Left hindlimb (tissue), 1 donor: ENCODE data around the gene CRTC3.
A peak's percentile ranks its signal among the peaks of the same experiment; 100 is the strongest.
"Not testable (repeated sequence)": the region's sequence is repeated elsewhere in the genome, so short reads cannot be mapped to it uniquely, and the experiment has no call there.

ENCODE experiments used
- DNase-seq: peaks from one replicate; pipeline ENCODE4 v3.0.0-alpha.2; 2018

Gene CRTC3

DNA sequence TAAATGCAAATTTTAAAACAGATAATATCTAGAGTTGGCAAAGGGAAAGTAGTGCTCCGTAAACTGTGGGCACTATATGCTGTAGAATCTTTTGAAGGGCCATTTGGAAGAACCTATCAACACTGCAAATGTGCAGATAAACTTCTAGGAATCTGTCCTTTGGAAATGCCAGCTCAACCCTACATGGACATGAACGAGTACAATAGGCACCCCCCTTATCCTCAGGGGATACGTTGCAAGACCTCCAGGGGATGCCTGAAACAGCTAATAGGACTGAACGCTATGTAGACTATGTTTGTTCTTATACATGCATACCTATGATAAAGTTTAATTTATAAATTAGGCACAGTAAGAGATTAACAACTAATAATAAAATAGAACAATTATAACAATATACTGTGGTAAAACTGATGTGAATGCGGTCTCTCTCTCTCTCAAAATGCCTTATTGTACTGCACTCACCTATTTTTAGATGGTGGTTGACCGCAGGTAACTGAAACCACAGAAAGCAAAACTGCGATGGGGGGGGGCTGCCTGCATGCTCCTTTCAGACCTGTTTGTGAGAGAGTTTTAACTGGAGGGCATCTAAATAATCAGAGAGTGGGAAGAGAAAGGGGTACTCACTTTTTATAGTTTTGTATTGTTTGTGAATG lies 127.9 kb downstream of the CRTC3 start:
- not testable (repeated sequence) for DNase-seq

DNA sequence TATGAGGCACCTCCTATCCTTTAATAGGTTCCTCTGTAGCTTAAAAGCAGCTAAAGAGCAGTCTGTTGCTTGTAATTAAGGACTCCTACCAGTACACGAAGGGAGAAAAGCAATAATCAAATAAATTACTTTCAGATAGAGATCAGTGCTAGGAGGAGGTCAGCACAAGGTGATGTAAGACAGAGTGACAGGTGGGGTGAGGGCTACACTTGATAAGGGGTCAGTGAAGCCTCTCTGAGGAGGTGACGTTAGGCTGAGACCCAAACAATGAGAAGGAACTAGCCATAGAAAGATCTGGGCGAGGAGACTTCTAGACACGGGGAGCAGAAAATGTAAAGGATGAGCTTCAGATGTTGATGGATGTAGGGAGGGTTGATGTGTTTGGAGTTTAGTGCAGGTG lies 129.8 kb downstream of the CRTC3 start:
- DNase-seq: no peak

DNA sequence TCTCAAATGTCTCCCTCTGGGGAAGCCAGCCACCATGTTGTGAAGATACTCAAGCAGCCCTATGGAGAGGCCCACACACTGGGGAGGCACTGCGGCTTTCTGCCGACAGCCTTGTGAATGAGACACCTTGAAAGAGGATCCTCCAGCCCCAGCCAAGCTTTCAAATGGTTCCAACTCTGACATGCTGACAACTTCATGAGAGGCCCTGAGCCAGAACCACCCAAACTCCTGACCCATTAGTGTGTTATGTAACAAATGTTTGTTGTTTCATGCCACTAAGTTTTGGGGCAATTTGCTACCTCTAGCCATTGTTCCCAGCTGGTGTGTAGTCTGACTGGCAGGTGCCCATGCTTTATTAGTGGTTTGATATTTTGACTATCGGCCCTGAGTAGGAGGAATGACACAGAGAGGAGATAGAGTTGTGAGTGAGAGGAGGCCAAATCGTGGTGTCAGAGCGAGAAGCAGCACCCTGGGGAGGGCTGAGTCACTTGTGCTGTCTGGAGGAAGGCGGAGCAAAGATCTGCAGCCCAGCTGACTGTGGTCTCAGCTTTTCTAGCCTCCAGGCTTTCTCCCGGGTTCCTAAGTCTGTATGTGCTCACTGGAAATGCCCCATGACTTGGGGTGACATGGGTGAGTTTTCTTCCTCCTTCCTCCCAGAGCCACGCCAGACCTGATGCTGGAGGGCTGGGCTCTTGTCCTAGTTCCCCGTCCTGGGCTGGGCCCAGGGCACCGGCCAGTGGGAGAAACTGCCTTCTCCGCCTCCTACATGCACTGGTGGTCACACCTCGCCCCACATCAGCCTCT lies 130.7 kb downstream of the CRTC3 start:
- peak; percentile 42 for DNase-seq

DNA sequence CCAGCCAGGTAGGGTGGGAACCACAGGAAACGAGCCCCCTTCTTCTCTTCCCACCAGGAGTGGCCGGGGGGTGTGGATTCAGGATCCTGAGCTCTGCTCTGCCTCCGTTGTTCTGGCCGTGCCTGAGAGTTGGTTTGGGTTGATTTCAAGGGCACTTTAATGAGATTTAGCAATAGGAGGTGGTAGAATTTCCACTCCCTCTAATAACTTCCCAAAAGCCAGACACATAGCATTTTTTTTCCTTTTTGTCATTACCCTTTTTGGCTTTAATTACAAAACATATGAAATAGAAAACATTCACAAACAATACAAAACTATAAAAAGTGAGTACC lies 131.2 kb downstream of the CRTC3 start:
- not testable (repeated sequence) for DNase-seq

DNA sequence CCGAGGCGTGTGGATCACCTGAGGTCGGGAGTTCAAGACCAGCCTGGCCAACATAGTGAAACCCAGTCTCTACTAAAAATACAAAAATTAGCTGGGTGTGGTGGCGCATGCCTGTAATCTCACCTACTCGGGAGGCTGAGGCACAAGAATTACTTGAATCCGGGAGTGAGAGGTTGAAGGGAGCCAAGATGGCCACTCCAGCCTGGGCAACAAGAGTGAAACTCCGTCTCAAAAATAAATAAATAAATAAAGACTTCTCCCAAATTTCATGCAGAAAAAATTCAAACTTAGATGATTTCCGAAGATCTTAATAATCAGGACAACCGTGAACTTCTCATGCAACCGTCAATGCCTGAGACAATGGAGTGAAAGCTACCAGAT lies 134.3 kb downstream of the CRTC3 start:
- not testable (repeated sequence) for DNase-seq

DNA sequence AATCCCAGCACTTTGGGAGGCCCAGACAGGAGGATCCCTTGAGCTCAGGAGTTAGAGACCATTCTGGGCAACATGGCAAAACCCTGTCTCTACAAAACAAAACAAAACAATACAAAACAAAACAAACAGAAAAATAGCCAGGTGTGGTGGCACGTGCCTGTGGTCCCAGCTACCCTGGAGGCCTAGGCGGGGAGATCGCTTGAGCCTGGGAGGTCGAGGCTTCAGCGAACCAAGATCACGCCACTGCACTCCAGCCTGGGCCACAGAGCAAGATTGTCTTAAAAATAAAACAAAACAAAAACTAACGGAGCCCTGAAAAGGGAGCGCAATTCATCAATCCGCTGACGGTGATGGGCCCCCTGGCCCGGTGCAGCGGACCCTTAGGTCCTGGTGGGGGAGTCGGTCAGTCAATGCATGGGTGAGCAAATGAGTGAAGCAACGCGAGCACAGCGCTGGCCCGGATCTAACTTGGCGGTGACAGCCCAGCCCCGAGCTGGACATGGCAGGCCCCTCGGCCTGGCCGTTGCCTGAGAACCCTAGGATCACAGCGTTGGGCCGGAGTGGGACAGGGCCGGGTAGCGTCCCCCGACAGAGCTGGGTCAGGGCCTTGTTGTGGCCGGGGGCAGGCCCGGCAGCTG lies 135.0 kb downstream of the CRTC3 start:
- peak; percentile 66 for DNase-seq

DNA sequence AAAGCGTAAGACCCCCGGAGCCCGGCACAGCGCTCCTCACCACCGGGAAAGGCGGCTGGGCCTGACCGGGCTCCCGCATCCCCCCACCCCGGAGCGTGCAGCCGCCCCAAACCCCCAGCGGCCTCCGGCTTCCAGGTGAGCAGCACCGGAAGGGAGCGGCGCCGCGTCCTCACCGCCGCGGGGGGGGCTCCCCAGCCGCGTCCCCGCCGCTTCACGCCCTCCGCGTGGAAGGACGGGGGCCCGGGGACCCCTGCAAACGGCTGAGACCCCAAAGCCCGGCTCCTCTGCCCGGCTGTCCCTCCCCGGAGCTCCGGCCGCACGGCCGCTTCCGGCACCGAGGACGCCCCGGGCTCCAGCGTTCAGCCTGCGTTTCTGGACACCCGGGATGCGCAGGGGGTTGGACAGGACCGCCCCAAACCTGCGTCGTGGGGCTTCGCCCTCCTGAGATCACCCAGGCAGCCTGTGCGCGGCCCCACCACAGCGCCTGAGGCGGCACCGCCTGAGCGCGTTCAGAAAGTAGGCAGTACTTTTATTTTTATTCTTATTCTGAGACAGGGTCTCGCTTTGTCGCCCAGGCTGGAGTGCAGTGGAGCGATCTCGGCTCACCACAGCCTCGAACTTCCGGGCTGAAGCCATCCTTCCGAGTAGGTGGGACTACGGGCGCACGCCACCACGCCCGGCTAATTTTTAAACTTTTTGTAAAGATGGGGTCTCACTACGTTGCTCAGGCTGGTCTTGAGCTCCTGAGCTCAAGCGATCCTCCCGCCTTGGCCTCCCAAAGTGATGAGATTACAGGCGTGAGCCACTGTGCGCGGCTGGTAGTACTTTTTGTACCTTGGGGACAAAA lies 135.8 kb downstream of the CRTC3 start:
- DNase-seq: peak; percentile 82

DNA sequence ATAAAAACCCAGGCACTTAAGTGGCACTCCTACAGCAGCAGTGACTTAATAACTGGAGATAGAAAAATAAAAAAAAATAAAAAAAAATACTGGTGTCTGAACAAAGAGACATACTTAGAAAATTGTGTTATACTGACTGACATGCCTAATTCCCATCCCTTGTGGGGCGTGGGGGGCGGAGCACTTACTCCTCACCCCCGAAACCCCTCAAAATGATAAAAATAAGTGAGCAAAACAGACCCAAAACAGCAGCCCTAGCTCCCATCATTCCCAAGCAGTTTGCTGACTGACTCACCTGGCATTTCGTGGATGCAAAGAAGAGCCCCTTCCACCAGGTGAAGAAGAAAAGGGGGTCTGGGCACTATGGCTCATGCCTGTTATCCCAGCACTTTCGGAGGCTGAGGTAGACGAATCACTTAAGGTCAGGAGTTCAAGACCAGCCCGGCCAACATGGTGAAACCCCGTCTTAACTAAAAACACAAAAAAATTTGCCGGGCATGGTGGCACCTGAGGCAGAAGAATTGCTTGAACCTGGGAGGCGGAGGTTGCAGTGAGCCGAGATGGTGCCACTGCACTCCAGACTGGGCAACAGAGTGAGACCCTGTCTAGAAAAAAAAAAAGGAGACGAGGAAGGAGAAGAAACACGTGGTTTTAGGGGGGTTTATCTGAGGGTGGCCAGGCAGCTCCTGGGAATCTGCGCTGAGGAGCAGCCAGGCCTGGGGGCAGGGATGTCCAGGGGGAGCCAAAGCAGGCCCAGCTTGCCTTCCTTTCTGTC lies 136.6 kb downstream of the CRTC3 start:
- no peak for DNase-seq

DNA sequence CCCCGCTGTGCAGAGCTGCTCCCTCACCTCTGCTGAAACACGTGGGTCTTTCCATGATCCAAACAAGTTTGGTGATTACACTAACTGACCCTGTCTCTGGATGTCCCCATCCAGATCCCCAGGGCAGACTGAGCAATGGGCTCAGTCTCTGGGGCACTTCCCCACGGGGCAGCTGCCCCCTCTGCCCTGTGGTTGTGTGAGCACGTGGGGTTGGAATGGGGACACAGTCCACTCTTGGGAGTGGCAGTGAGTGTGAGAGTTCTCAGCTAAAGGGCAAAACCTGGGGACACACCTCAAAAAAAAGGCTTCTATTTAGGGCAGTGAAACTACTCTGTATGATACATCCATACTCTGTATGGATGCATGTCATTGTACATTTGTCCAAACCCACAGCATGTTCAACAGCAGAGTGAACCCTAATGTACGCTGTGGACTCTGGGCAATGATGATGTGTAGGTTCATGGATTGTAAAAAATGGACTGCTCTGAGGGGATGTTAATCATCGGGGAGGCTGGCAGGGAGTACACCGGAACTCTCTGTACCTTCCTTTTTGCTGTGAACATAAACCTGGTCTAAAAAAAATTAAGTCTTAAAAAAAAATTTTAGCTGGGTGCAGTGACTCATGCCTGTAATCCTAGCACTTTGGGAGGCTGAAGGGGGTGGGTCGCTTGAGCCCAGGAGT lies 137.5 kb downstream of the CRTC3 start:
- DNase-seq: no peak

DNA sequence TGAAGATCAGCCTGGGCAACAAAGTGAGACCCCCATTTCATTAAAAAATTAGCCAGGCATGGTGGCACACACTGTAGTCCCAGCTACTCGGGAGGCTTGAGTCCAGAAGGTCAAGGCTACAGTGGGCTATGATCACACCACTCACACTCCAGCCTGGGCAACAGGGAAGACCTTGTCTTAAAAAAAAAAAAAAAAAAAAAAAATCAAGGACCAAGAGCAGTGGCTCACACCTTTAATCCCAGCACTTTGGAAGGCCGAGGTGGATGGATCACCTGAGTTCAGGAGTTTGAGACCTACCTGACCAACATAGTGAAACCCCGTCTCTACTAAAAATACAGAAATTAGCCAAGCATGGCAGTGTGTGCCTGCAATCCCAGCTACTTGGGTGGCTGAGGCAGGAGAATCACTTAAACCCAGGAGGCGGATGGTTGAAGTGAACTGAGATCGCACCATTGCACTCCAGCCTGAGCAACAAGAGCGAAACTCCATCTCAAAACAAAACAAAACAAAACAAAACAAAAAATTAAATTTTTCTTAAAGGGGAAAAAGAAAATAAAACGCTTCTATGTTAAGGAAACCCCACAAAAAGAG lies 138.1 kb downstream of the CRTC3 start:
- DNase-seq: not testable (repeated sequence)

DNA sequence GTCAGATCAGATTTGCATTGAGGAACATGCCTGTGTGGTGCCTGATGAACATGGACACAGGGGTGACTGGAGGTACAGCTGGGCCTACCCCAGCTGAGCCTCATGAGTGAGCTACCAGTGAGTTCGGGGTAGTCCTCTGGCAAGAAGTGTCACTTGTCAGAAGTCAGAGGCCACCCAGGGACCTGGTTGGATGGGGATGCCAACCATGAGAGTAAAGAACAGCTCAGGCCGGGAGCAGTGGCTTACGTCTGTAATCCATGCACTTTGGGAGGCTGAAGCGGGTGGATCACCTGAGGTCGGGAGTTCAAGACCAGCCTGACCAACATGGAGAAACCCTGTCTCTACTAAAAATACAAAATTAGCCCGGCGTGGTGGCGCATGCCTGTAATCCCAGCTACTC lies 140.9 kb downstream of the CRTC3 start:
- DNase-seq: not testable (repeated sequence)

DNA sequence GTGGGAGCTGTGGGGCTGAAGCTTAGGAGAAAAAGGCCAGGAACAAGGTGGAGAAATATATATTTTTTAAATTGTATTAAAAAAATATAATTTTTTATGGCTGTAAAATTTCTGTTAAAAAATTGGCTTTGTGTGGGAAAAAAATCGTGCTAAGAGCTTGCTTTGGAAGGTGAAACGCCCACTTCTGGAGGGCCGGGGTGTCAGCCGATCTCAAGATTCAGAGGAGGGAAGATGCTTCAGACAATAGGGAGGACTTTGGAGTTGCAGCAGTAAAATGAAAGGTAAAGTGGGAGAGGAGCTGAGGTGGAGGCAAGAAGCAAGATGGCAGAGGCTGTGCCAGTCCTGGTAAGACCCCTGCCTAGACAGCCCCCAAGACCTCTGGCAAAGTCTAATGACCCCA lies 141.5 kb downstream of the CRTC3 start:
- DNase-seq: no peak

DNA sequence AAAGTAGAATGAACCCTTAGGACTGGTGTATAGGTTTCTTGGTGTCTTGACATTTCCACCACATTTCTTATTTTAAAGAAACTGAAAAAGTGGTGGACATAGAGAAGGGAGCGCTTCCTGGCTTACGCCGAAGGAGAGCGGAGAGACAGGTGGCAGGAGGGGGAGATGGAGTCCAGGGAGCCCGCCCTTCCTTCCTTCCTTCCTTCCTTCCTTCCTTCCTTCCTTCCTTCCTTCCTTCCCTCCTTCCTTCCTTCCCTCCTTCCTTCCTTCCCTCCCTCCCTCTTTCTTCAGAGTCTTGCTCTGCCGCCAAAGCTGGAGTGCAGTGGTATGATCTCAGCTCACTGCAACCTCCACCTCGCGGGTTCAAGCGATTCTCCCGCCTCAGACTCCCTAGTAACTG lies 143.6 kb downstream of the CRTC3 start:
- not testable (repeated sequence) for DNase-seq

DNA sequence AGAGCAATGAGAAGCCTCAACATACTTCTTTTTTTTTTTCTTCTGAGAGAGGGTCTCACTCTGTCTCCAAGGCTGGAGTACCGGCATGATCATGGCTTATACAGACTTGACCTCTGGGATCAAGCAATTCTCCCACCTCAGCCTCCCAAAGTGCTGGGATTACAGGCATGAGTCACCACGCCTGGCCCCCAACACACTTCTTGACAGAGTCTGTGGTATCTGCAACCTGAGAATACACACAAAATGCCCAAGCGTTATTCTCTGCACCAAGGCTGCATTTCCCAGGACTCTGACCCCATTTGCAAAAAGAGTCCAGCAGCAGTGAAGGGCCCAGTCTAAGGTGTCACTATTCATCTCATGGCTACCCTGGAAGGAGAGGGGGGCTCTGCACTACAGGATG lies 144.8 kb downstream of the CRTC3 start:
- no peak for DNase-seq

DNA sequence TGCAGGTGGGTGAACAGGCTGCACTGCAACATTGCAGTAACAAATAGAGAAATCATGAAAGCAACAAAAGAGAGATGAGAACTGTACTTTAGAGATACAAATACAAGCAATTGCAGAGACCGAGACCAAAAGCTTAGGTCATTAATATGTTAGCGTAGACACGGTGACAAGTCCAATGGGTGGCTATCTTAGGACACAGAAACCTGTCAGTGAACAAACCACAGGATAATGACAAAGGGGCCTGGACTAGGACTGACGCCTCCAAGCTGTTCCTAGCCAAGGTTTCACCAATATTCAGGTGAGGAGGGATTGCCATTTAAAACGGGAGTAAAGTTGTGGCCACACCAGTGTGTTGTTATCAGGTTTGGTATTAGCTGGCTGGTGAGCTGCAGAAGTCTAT lies 145.7 kb downstream of the CRTC3 start:
- no peak for DNase-seq

DNA sequence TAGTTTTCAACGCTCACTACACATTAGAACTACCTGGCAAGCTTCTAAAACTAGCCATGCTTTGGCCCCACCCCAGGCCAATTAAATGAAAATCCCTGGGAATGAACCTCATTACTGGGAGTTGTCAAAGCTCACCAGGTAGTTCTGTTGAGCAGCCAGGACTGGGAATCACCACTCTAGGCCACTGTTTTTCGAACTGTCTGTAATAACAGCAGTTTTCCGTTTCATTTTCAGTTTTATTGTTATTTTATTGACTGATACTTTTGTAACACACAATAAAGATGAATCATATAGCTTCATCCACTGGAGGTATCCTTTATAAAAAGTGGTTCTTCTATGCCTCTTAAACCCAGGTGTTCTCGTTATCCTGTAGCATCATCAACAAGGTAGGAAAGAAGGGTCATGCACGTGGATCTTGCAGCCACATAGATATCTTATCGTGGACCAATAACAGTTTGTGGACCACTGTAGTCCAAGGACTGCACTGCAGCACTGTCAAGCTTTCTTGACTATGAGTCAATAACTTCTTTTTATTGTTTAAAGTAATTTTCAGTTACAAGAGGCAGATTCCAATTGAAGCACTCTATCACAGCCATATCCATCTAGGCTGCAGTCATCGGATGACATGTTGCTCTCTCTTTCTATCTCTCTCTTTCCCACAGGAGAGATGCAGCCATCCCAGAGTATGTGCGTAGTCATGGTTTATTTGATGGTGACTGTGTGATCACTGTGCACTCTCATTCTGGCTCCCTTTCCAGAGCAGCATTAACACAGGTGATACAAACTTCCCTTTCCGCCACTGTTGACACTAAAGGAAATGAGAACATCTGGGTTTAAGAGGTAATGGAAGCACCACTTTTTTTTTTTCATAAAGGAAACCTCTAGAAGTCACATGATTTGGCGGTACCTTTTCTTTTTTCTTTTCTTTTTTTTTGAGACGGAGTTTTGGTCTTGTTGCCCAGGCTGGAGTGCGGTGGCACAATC lies 148.4 kb downstream of the CRTC3 start:
- DNase-seq: no peak

DNA sequence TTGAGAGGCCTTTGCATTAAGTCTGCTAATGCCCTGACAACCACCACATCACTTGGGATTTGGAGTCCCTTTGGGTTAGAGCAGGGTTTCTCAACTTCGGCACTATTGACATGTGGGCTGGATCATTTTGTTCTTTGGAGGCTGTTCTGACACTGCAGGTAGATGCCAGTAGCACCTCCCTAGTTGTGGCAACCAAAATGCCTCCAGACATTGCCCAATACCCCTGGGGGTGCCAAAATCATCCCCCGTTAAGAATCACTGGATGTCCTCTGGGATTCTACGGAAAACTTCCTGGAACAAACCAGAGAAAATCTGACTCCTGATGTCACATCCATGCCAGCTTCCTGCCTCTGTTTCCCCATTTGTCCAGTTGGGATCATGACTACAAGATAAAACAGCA lies 150.2 kb downstream of the CRTC3 start:
- no peak for DNase-seq

DNA sequence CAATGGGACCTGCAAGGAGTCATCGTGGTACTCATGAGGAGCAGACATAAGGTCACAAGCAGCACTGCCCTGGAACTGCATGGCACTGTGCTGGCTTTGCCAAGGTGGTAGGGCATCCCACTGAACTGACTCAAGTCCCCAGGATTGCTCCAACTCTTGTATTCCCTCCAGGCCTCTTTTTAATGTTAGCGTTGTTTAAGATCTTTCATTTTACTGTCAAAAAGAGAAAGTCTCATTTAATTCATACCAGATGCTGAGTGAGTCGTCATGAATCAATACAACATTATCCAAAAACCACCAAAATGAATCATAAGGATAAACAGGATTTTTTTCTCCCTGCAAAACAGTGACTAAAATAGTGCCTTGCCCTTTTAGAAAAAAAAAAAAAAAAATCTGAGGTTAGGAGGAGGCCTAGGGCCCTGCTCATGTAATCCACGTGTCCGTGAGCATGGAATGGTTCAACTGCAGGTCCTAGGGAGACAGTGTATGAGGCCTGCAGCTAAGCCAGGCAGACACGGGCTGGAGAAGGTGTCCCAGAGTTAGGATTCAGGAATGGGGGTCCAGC lies 150.7 kb downstream of the CRTC3 start:
- DNase-seq: no peak

DNA sequence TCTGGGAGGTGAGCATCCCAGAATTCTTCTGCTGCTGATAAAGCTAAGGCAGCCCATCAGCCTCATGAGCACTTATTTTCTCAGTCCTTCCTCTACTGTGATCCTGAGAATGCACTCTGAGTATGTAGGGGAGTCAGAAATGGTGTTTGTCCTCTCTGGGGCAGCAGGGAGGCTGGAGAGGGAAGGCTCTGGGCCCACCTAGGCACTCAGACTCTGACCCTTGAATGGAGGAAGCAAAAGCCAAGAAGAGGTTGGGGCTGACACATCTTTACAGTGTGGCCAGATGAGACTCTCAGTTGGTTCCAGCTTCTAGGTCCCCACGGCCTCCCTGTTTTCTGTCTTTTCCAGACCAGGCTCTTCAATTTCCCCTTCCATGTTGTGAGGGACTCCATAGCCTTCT lies 151.3 kb downstream of the CRTC3 start:
- DNase-seq: no peak

DNA sequence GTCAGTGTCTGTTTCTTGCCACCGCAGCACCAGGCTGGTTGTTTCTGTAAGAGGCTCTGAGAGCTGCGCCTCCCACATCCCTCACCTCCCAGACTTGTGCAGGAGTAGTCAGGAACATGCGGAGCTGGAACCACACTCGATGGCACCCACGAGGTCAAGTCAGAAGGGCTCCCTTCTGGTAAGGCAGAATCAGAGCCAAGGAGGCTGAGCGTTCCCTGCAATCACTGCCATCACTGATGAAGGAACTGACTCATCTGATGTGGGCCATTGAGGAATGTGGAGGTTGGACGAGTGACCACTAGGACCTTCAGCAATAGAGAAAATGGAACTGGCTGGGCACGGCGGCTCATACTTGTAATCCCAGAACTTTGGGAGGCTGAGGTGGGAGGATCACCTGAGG lies 151.8 kb downstream of the CRTC3 start:
- DNase-seq: no peak
